HEK293 (cell line): ENCODE measurements around the gene SLC44A1.

Source experiments
- CTCF ChIA-PET: fragments of 350-600 bp; formaldehyde crosslinking; extraction: SDS; loops from one replicate; lab custom pipeline; 2021; ENCODE audit warnings: antibody characterized with exemption; lab: Yijun Ruan, JAX
- POLR2A ChIA-PET: fragments of 300-600 bp; formaldehyde crosslinking; extraction: SDS; loops from one replicate; lab custom pipeline; 2020; ENCODE audit warnings: antibody characterized with exemption, inconsistent platforms; lab: Yijun Ruan, JAX
- H3K27ac ChIP-seq: fragments of 200-500 bp; sonication (Bioruptor generic); 2 replicates; pipeline ENCODE4 v1.5.1; 2014; ENCODE audit warnings: low read depth, low read length, control low read depth, inconsistent platforms; ENCODE audit errors: extremely low read depth
- H3K36me3 ChIP-seq, 2 experiments: fragments of 200-500 bp in 1 of 2; sonication (Bioruptor generic) in 1 of 2; 1 replicate in 1 of 2; 2 replicates in 1 of 2; pipeline ENCODE4 v1.5.1; 2014 to 2017; ENCODE audit warnings: inconsistent platforms in 2 of 2, low read length in 2 of 2; ENCODE audit not compliant: control insufficient read depth in 2 of 2, insufficient read depth in 1 of 2
- H3K4me1 ChIP-seq: fragments of 200-500 bp; sonication (Bioruptor generic); 2 replicates; pipeline ENCODE4 v1.5.1; 2014; ENCODE audit warnings: mild to moderate bottlenecking, low read length, inconsistent platforms; ENCODE audit not compliant: control insufficient read depth, insufficient read depth
- H3K4me3 ChIP-seq: 2 replicates; pipeline ENCODE4 v1.5.1; 2011; ENCODE audit warnings: low read depth, mild to moderate bottlenecking, control low read depth, low read length, moderate library complexity
- H3K9me3 ChIP-seq: fragments of 200-500 bp; sonication (Bioruptor generic); 2 replicates; pipeline ENCODE4 v1.5.1; 2014; ENCODE audit warnings: low read depth, low read length, inconsistent platforms; ENCODE audit not compliant: control insufficient read depth, insufficient read depth
- FEZF1 ChIP-seq: fragments of 450-650 bp; formaldehyde crosslinking; IDR thresholded peaks from 2 replicates; pipeline ENCODE4 v1.5.1; 2016; ENCODE audit warnings: missing biosample characterization, missing genetic modification characterization
- OSR2 ChIP-seq: fragments of 450-650 bp; formaldehyde crosslinking; IDR thresholded peaks from 2 replicates; pipeline ENCODE4 v1.5.1; 2016; ENCODE audit warnings: missing biosample characterization, missing genetic modification characterization
- SALL2 ChIP-seq: fragments of 450-650 bp; formaldehyde crosslinking; IDR thresholded peaks from 2 replicates; pipeline ENCODE4 v1.5.0; 2017; ENCODE audit warnings: missing biosample characterization, mild to moderate bottlenecking, missing genetic modification characterization, borderline replicate concordance
- TSHZ1 ChIP-seq: fragments of 450-650 bp; formaldehyde crosslinking; IDR thresholded peaks from 2 replicates; pipeline ENCODE4 v1.5.1; 2016; ENCODE audit warnings: missing biosample characterization, missing genetic modification characterization, borderline replicate concordance
- ZFP69B ChIP-seq: fragments of 450-650 bp; formaldehyde crosslinking; IDR thresholded peaks from 2 replicates; pipeline ENCODE4 v1.5.1; 2016; ENCODE audit warnings: missing biosample characterization, missing genetic modification characterization
- ZNF292 ChIP-seq: fragments of 450-650 bp; formaldehyde crosslinking; IDR thresholded peaks from 2 replicates; pipeline ENCODE4 v1.5.1; 2016; ENCODE audit warnings: low read depth, missing biosample characterization, missing genetic modification characterization, borderline replicate concordance
- ZNF350 ChIP-seq: fragments of 450-650 bp; formaldehyde crosslinking; IDR thresholded peaks from 2 replicates; pipeline ENCODE4 v1.5.0; 2017; ENCODE audit warnings: missing biosample characterization, mild to moderate bottlenecking, missing genetic modification characterization
- ZNF488 ChIP-seq: fragments of 450-650 bp; formaldehyde crosslinking; IDR thresholded peaks from 2 replicates; pipeline ENCODE4 v1.5.1; 2016; ENCODE audit warnings: missing biosample characterization, missing genetic modification characterization
- ZNF530 ChIP-seq: fragments of 450-650 bp; formaldehyde crosslinking; IDR thresholded peaks from 2 replicates; pipeline ENCODE4 v1.5.1; 2016; ENCODE audit warnings: low read depth, missing biosample characterization, missing genetic modification characterization
- ZNF555 ChIP-seq: fragments of 450-650 bp; formaldehyde crosslinking; conservative IDR thresholded peaks from 2 replicates; pipeline ENCODE4 v1.5.1; 2017; ENCODE audit warnings: missing biosample characterization, mild to moderate bottlenecking, missing genetic modification characterization, inconsistent platforms
- ZNF560 ChIP-seq: fragments of 450-650 bp; formaldehyde crosslinking; IDR thresholded peaks from 2 replicates; pipeline ENCODE4 v1.5.1; 2017; ENCODE audit warnings: missing biosample characterization, missing genetic modification characterization, borderline replicate concordance
- ZNF571 ChIP-seq: fragments of 450-650 bp; formaldehyde crosslinking; IDR thresholded peaks from 2 replicates; pipeline ENCODE4 v1.5.0; 2017; ENCODE audit warnings: missing biosample characterization, missing genetic modification characterization
- ZNF629 ChIP-seq: fragments of 450-650 bp; formaldehyde crosslinking; IDR thresholded peaks from 2 replicates; pipeline ENCODE4 v1.5.1; 2017; ENCODE audit warnings: missing biosample characterization, missing genetic modification characterization
- ZNF639 ChIP-seq: fragments of 450-650 bp; formaldehyde crosslinking; IDR thresholded peaks from 2 replicates; pipeline ENCODE4 v1.5.1; 2016; ENCODE audit warnings: missing biosample characterization, missing genetic modification characterization
- ZXDB ChIP-seq: fragments of 450-650 bp; formaldehyde crosslinking; IDR thresholded peaks from 2 replicates; pipeline ENCODE4 v1.5.1; 2016; ENCODE audit warnings: missing biosample characterization, missing genetic modification characterization
- TF ChIP-seq, protein P1 (sequence below): fragments of 450-650 bp; formaldehyde crosslinking; IDR thresholded peaks from 2 replicates; pipeline ENCODE4 v1.5.1; 2016; ENCODE audit warnings: missing biosample characterization, missing genetic modification characterization
- TF ChIP-seq, protein P2 (sequence below): fragments of 450-650 bp; formaldehyde crosslinking; IDR thresholded peaks from 2 replicates; pipeline ENCODE4 v1.5.1; 2016; ENCODE audit warnings: missing biosample characterization, missing genetic modification characterization
- TF ChIP-seq, protein P3 (sequence below): fragments of 450-650 bp; formaldehyde crosslinking; IDR thresholded peaks from 2 replicates; pipeline ENCODE4 v1.5.1; 2017; ENCODE audit warnings: missing biosample characterization, missing genetic modification characterization
- TF ChIP-seq, protein P4 (sequence below): fragments of 450-650 bp; formaldehyde crosslinking; IDR thresholded peaks from 2 replicates; pipeline ENCODE4 v1.5.1; 2017; ENCODE audit warnings: missing biosample characterization, missing genetic modification characterization

The SLC44A1 gene

DNA sequence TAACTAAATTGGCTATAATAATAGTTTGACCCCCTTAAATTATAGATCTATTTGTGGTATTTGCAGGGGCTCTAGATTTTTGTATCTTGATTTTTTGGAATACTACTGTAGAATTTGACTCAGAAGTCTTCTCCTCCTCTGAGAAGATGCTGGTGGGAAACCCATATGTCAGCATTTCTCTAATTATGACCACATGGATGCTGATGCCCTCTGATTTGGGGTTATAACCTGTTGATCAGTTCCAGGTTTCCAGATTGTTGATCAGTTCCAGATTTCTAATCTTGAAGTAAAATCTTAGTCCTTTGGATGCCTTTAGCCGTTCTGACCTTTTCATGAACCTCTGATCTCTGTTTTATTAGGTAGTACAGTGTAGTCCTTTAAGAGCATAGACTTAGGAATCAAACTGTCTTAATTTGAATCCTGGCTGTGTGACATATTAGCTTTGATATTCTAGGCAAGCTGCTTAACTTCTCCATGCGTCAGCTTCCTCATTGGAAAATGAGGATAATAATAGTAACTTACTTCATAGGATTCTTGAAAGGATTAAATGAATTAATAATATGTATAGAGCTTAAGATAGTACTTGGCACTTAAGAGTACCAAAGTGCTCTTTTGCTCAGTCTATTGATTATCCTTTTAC lies 211.5 kb downstream of the SLC44A1 start (continued):
- no peak for TF ChIP-seq ZFP69B
- TF ChIP-seq ZNF560: no peak
- TF ChIP-seq ZNF571 (tag by site-specific recombination): no peak
- no peak for TF ChIP-seq FEZF1 (tag by site-specific recombination)
- TF ChIP-seq ZNF350 (tag by site-specific recombination): no peak

DNA sequence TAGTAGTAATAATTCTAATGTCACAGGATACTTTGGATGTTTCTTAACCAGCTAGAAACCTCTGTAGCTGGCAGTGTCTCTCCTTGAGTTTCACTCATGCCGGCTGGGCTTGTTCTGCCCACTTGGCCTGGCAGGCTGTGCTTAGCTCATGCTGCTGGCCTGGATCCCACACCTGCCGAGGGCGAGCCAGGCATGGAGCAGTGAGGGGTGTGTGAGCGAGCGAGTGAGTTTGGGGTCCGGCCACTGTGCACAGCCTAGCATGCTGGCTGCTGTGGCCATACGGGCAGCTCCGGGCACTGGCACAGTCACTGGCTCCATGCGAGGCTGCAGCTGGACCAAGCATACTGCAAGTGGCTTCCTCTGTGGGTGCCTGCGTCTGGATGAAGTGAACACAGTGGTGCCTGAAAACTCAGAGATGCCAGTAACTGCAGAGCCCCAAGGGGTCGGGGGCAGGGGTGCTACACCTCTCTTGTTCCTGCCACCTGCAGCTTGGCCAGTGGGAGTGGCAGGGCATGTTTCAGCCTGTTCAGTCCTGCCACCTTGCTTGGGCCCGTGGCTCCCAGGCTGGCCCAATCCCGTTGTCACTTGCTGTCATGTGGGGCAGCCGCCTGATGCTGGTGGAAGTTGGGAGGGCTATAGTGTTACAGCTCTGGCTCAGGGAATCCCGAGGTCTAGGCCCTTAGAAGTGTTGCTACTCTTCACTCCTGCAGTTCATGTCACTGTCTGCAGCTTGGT lies 213.3 kb downstream of the SLC44A1 start:
- Histone ChIP-seq H3K4me1 (no peaks in the 10 kb centered on the region), H3K9me3 (no peaks in the 10 kb centered on the region), H3K4me3 (no peak overlapping the region), H3K36me3 (peaks cover 0 to 11% of the 10 kb centered on the region in 2 experiments; a peak in 1 of 3 replicates), H3K27ac (no peak overlapping the region)
- TF ChIP-seq, protein P1, sequence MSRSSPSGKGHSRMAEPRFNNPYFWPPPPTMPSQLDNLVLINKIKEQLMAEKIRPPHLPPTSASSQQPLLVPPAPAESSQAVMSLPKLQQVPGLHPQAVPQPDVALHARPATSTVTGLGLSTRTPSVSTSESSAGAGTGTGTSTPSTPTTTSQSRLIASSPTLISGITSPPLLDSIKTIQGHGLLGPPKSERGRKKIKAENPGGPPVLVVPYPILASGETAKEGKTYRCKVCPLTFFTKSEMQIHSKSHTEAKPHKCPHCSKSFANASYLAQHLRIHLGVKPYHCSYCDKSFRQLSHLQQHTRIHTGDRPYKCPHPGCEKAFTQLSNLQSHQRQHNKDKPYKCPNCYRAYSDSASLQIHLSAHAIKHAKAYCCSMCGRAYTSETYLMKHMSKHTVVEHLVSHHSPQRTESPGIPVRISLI: no peak
- TF ChIP-seq ZNF639 (tag by site-specific recombination) (no peak), ZNF530 (tag by site-specific recombination) (no peak), SALL2 (no peak), OSR2 (tag by site-specific recombination) (no peak), ZNF629 (no peak), TSHZ1 (tag by site-specific recombination) (no peak), ZXDB (no peak), ZNF555 (tag by site-specific recombination) (no peak), ZNF292 (tag by site-specific recombination) (no peak), ZNF488 (tag by site-specific recombination) (no peak)
- TF ChIP-seq, protein P2, sequence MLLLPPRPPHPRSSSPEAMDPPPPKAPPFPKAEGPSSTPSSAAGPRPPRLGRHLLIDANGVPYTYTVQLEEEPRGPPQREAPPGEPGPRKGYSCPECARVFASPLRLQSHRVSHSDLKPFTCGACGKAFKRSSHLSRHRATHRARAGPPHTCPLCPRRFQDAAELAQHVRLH (tag by site-specific recombination): no peak
- TF ChIP-seq, protein P3, sequence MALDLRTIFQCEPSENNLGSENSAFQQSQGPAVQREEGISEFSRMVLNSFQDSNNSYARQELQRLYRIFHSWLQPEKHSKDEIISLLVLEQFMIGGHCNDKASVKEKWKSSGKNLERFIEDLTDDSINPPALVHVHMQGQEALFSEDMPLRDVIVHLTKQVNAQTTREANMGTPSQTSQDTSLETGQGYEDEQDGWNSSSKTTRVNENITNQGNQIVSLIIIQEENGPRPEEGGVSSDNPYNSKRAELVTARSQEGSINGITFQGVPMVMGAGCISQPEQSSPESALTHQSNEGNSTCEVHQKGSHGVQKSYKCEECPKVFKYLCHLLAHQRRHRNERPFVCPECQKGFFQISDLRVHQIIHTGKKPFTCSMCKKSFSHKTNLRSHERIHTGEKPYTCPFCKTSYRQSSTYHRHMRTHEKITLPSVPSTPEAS (tag by site-specific recombination): no peak
- TF ChIP-seq, protein P4, sequence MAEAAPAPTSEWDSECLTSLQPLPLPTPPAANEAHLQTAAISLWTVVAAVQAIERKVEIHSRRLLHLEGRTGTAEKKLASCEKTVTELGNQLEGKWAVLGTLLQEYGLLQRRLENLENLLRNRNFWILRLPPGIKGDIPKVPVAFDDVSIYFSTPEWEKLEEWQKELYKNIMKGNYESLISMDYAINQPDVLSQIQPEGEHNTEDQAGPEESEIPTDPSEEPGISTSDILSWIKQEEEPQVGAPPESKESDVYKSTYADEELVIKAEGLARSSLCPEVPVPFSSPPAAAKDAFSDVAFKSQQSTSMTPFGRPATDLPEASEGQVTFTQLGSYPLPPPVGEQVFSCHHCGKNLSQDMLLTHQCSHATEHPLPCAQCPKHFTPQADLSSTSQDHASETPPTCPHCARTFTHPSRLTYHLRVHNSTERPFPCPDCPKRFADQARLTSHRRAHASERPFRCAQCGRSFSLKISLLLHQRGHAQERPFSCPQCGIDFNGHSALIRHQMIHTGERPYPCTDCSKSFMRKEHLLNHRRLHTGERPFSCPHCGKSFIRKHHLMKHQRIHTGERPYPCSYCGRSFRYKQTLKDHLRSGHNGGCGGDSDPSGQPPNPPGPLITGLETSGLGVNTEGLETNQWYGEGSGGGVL (tag by site-specific recombination): no peak
- ChIA-PET CTCF (no interaction called here), POLR2A (no interaction called here)
